Gastrocnemius medialis (tissue), 4 donors: Measurements from ENCODE around the gene C22orf15. TPM values are rescaled to one million over a fixed set of nuclear protein-coding genes. Genes with fewer than 3 reads are reported as not detected.

Experiments used
- ATAC-seq, 2 donors: fragments of 150-250 bp; one replicate each; pipeline ENCODE4 v1.9.1; 2016
- DNase-seq, 2 donors: peaks; one replicate each; pipeline ENCODE4 v3.0.0-alpha.2; 2019
- H3K27ac ChIP-seq, 4 donors: fragments of 200-600 bp; sonication (generic); 1 replicate in 1 of 4; 2 replicates in 3 of 4; pipeline ENCODE4 v1.5.1; 2016 to 2018; ENCODE audit warnings: mild to moderate bottlenecking in 2 of 4, moderate library complexity in 1 of 4
- H3K27me3 ChIP-seq, 3 donors: fragments of 200-600 bp; sonication (generic) in 2 of 3; 1 replicate in 1 of 3; 2 replicates in 2 of 3; pipeline versions ENCODE4 v1.5.1 to v1.6.0; 2016 to 2019; ENCODE audit warnings: mild to moderate bottlenecking in 1 of 3, moderate library complexity in 1 of 3
- H3K36me3 ChIP-seq, 2 donors: fragments of 200-600 bp; sonication (generic) in 1 of 2; one replicate each; pipeline ENCODE4 v1.5.1; 2017 to 2018
- H3K4me1 ChIP-seq, 2 donors: fragments of 200-600 bp; sonication (generic) in 1 of 2; one replicate each; pipeline ENCODE4 v1.5.1; 2016 to 2017; ENCODE audit warnings: mild to moderate bottlenecking in 2 of 2
- H3K4me3 ChIP-seq, 4 donors: fragments of 200-600 bp; sonication (generic) in 3 of 4; 1 replicate in 1 of 4; 2 replicates in 3 of 4; pipeline ENCODE4 v1.5.1; 2016 to 2019; ENCODE audit warnings: mild to moderate bottlenecking in 2 of 4
- H3K9me3 ChIP-seq, 3 donors: fragments of 200-600 bp; sonication (generic) in 2 of 3; 1 replicate in 1 of 3; 2 replicates in 2 of 3; pipeline ENCODE4 v1.5.1; 2016 to 2019
- POLR2A ChIP-seq, 2 donors: fragments of 450-650 bp; IDR thresholded peaks; one replicate each; pipeline ENCODE4 v1.6.1; 2017; ENCODE audit warnings: antibody characterized with exemption in 2 of 2, mild to moderate bottlenecking in 2 of 2, moderate library complexity in 2 of 2
- in situ Hi-C, 4 donors: fragments of 200-750 bp; cut with MboI; loops; one replicate each; pipeline versions ENCODE4 v1.15.0 to v1.8.0; 2017; ENCODE audit warnings: low sequenced_read_pairs in 4 of 4
- intact Hi-C: fragments of 100-400 bp; cut with DNase I; formaldehyde crosslinking; loops from one replicate; pipeline ENCODE4 v1.15.1; 2023; ENCODE audit warnings: low total_unique reads
- total RNA-seq, 4 donors: library from RNA; depleted of rRNA; stranded (reverse); fragments of >200 nt; gene quantifications; one replicate each; pipeline versions ENCODE4 v1.1.0 to v1.2.3, GENCODE V29; 2016
- TF ChIP-seq, protein P1 (sequence below), 5 experiments: fragments of 450-650 bp in 3 of 5; fragments of 200-600 bp in 2 of 5; sonication (generic) in 2 of 5; IDR thresholded peaks in 4 of 5; conservative IDR thresholded peaks in 1 of 5; 1 replicate in 4 of 5; 2 replicates in 1 of 5; pipeline ENCODE4 v1.5.1; 2016 to 2019; ENCODE audit warnings: antibody characterized with exemption in 5 of 5, mild to moderate bottlenecking in 3 of 5, moderate library complexity in 3 of 5

The C22orf15 gene
- total RNA-seq, 4 donors from 2014 or later, result not detected

DNA sequence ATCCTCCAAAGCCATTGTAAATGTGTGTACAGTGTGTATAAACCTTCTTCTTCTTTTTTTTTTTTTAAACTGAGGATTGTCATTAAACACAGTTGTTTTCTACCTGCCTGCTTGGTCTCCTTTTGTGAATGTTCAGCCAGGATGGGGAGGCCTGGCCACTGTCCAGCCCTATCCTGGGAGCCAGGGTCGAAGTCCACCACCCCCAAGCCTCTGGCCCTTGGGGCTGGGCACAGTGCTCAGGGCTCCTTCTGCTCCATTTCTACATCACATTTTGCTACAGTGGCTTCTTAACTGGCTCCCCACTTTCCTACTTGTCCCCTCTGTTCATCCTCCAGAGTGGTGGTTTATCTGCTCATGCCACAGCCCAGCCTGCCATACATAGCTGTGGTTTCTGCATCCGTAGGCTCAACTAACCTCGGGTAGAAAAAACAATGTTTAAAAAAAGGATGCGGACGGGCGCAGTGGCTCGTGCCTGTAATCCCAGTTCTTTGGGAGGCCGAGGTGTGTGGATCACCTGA, 21.5 kb downstream of the C22orf15 start:
- Histone ChIP-seq H3K9me3 (no peaks in the 10 kb centered on the region), H3K4me1 (peaks cover 20 to 28% of the 10 kb centered on the region in 2 donors), H3K36me3 (no peaks in the 10 kb centered on the region), H3K27me3 (no peaks in the 10 kb centered on the region), H3K4me3 (no peak overlapping the region), H3K27ac (peak overlapping the region in 2 of 4 donors; percentile 30 to 49)
- in situ Hi-C loops (loop anchor here in 1 of 4 donors (5.0 kb wide), 1 partner anchor 63 kb away; no protein-coding TSS in a partner anchor), intact Hi-C loops (no loop called here)
- TF ChIP-seq, protein P1, sequence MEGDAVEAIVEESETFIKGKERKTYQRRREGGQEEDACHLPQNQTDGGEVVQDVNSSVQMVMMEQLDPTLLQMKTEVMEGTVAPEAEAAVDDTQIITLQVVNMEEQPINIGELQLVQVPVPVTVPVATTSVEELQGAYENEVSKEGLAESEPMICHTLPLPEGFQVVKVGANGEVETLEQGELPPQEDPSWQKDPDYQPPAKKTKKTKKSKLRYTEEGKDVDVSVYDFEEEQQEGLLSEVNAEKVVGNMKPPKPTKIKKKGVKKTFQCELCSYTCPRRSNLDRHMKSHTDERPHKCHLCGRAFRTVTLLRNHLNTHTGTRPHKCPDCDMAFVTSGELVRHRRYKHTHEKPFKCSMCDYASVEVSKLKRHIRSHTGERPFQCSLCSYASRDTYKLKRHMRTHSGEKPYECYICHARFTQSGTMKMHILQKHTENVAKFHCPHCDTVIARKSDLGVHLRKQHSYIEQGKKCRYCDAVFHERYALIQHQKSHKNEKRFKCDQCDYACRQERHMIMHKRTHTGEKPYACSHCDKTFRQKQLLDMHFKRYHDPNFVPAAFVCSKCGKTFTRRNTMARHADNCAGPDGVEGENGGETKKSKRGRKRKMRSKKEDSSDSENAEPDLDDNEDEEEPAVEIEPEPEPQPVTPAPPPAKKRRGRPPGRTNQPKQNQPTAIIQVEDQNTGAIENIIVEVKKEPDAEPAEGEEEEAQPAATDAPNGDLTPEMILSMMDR (IDR thresholded peaks at IDR 0.05 in 4 of 5, conservative IDR thresholded peaks at IDR 0.05 in 1 of 5), result no peak
- no peak for TF ChIP-seq POLR2A (IDR thresholded peaks at IDR 0.05)
- ATAC-seq, result no peak
- DNase-seq, result no peak

DNA sequence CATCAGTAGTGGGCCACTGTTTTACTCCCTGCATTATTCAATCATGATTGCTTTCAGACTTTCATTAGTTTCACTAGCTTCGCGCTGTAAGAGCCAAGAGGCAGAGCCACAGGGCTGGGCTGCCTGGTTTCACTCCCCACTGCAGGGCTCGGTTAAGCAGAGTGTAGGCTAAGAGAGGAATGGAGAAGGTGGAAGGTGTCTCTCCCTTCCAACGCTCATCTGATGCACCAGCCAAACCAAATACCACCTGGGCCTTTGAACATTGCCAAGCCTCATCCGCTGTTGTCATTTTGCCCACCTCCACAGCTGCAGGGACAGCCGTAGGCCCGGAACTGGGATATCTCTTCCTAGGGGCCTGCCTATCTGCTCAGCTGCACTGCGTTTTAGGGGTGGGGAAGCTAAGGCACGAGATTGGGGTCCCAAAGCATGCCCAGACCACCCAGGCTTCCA, 23.5 kb downstream of the C22orf15 start:
- Histone ChIP-seq H3K27me3 (no peaks in the 10 kb centered on the region), H3K36me3 (no peaks in the 10 kb centered on the region), H3K9me3 (no peaks in the 10 kb centered on the region), H3K4me1 (peaks cover 27 to 34% of the 10 kb centered on the region in 2 donors), H3K27ac (peak overlapping the region; percentile 96 to 100 (median 98)), H3K4me3 (peak overlapping the region; percentile 35 to 93 (median 57))
- intact Hi-C loops, result loop anchor here (2.0 to 5.0 kb wide), 4 partner anchors 17 to 126 kb away; partner anchors contain the start of gene ZNF70
- in situ Hi-C loops, result no loop called here
- no peak for TF ChIP-seq POLR2A (IDR thresholded peaks at IDR 0.05)
- TF ChIP-seq, protein P1 (IDR thresholded peaks at IDR 0.05 in 4 of 5, conservative IDR thresholded peaks at IDR 0.05 in 1 of 5), result peak in 1 of 5 experiments; percentile 8
- DNase-seq, result no peak
- ATAC-seq, result peak; percentile 5 to 45

DNA sequence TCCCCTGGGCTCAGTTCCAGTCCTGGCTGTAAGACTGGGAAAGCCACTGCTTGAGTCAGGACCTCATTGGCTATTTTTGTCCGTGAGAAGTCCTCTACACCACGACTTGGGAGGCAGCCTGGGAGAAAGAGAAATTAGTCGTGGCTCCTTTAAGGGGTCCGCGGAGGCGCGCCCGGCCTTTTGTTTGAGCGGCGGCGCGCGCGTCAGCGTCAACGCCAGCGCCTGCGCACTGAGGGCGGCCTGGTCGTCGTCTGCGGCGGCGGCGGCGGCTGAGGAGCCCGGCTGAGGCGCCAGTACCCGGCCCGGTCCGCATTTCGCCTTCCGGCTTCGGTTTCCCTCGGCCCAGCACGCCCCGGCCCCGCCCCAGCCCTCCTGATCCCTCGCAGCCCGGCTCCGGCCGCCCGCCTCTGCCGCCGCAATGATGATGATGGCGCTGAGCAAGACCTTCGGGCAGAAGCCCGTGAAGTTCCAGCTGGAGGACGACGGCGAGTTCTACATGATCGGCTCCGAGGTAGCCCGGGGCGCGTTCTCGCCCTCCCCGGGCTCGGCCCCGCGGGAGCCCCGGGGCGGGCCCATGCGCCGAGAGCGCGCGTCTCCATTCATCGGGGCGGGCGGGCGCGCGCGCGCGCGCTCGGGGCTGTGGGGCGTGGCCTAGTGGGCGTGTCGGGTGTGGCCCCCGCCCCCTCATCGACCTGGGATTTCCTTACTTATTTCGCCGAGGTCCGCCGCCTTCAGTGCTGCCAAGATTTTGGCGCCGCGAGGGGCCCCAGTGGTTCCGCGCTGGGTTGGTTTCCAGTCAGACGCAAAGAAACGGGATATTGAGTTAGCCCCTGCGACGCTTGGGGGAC, 24.2 kb downstream of the C22orf15 start, which contains the start of gene SMARCB1:
Gene SMARCB1, plus strand, starts transcription at position 215 of the 848 bp plus-strand sequence. Its CDS starts 204 bp downstream, at position 419.
- Histone ChIP-seq H3K27me3 (no peaks in the 10 kb centered on the region), H3K4me3 (peak within 1 kb of the TSS; percentile 78 to 93 (median 84)), H3K27ac (peak within 1 kb of the TSS; percentile 96 to 100 (median 98)), H3K9me3 (no peaks in the 10 kb centered on the region), H3K36me3 (peaks cover 0 to under 1% of the 10 kb centered on the region in 2 donors), H3K4me1 (peaks cover 27 to 34% of the 10 kb centered on the region in 2 donors)
- intact Hi-C loops (loop anchor here (2.0 to 5.0 kb wide), 4 partner anchors 18 to 125 kb away; partner anchors contain the start of gene ZNF70), in situ Hi-C loops (no loop called here)
- ATAC-seq (peak; percentile 96), DNase-seq (peak; percentile 90 to 97)
- TF ChIP-seq, protein P1 (IDR thresholded peaks at IDR 0.05 in 4 of 5, conservative IDR thresholded peaks at IDR 0.05 in 1 of 5), result peak in 2 of 5 experiments; percentile 20 to 23
- TF ChIP-seq POLR2A (IDR thresholded peaks at IDR 0.05), result peak; percentile 87 to 88

DNA sequence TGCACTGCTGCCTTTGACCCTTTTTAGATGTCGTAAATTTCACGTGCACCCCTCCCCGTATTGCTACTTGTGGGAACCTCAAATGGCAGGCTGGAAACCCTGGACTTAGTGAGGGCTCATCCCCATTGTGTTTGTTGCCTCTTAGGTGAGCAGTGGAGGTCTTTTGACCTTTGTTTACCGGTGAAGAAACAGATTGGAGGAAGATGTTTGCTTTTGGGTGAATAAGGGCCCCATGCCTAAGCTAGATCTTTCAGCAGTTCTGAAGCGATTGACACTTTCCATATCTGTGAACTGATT, 24.8 kb downstream of the C22orf15 start:
- no peak for DNase-seq
- ATAC-seq, result peak in 1 of 2 donors; percentile 1
- intact Hi-C loops (loop anchor here (2.0 to 5.0 kb wide), 4 partner anchors 19 to 125 kb away; partner anchors contain the start of gene ZNF70), in situ Hi-C loops (no loop called here)
- no peak for TF ChIP-seq POLR2A (IDR thresholded peaks at IDR 0.05)
- TF ChIP-seq, protein P1 (IDR thresholded peaks at IDR 0.05 in 4 of 5, conservative IDR thresholded peaks at IDR 0.05 in 1 of 5), result no peak
- peaks cover 0 to 6% of the 10 kb centered on the region in 2 donors for H3K36me3 ChIP-seq
- peak overlapping the region; percentile 78 to 93 (median 84) for H3K4me3 ChIP-seq
- H3K27ac ChIP-seq, result peak overlapping the region; percentile 96 to 100 (median 98)
- H3K4me1 ChIP-seq, result peaks cover 27 to 34% of the 10 kb centered on the region in 2 donors
- no peaks in the 10 kb centered on the region for H3K9me3 ChIP-seq
- H3K27me3 ChIP-seq, result no peaks in the 10 kb centered on the region
